Measurements from ENCODE around the gene SLC25A21.

SLC25A21 gene

GRCh38 chr14:36766974-36767373 is 405.4 kb downstream of the SLC25A21 start:
- Histone ChIP-seq H4K5ac (ENCODE audit: low read length) (no peak overlapping the region), H3K4me2 (ENCODE audit: low read length) (no peak overlapping the region), H3K27ac (ENCODE audit: low read depth, low read length) (no peak overlapping the region), H3K4ac (ENCODE audit: low read depth, low read length) (no peak overlapping the region), H3K9ac (ENCODE audit: low read length) (no peak overlapping the region), H3K79me1 (ENCODE audit: low read length) (no peaks in the 10 kb centered on the region), H3K18ac (ENCODE audit: low read length) (no peak overlapping the region), H3K56ac (ENCODE audit: low read length) (no peak overlapping the region), H3K23ac (ENCODE audit: low read length) (no peak overlapping the region), H2BK5ac (ENCODE audit: low read length) (no peak overlapping the region), H3K79me2 (ENCODE audit: control insufficient read depth, insufficient read depth, low read length) (no peaks in the 10 kb centered on the region), H3K27me3 (ENCODE audit: insufficient read depth, low read length, poor library complexity) (no peaks in the 10 kb centered on the region), H3K36me3 (ENCODE audit: control insufficient read depth, insufficient read depth, low read length) (no peaks in the 10 kb centered on the region), H2BK15ac (replicated peaks; ENCODE audit: low read depth) (no peak overlapping the region), H2BK120ac (ENCODE audit: low read depth, low read length) (no peak overlapping the region), H3K4me3 (ENCODE audit: low read length) (no peak overlapping the region), H4K8ac (ENCODE audit: low read depth, low read length) (no peak overlapping the region), H2AK5ac (ENCODE audit: low read length) (no peak overlapping the region), H3K4me1 (ENCODE audit: control insufficient read depth, low read depth, low read length) (peaks cover 17% of the 10 kb centered on the region)
- no peak for DNase-seq
- WGBS (ENCODE audit: extremely low coverage, insufficient coverage, low lambda C conversion rate), result no CpG with 5 or more reads among the region's 2 CpGs

- no peaks in the 10 kb centered on the region for H3K79me1 ChIP-seq (ENCODE audit: low read length)
- H3K56ac ChIP-seq (ENCODE audit: low read length), result no peak overlapping the region
- WGBS (ENCODE audit: extremely low coverage, insufficient coverage, low lambda C conversion rate), result no CpG with 5 or more reads among the region's 6 CpGs
- no peak for DNase-seq
- no peak overlapping the region for H4K5ac ChIP-seq (ENCODE audit: low read length)
- H2AK5ac ChIP-seq (ENCODE audit: low read length), result no peak overlapping the region
- no peaks in the 10 kb centered on the region for H3K36me3 ChIP-seq (ENCODE audit: control insufficient read depth, insufficient read depth, low read length)
- no peak overlapping the region for H3K4me3 ChIP-seq (ENCODE audit: low read length)
- no peaks in the 10 kb centered on the region for H3K4me1 ChIP-seq (ENCODE audit: control insufficient read depth, low read depth, low read length)
- H3K79me2 ChIP-seq (ENCODE audit: control insufficient read depth, insufficient read depth, low read length), result no peaks in the 10 kb centered on the region
- no peak overlapping the region for H2BK120ac ChIP-seq (ENCODE audit: low read depth, low read length)
- no peak overlapping the region for H2BK5ac ChIP-seq (ENCODE audit: low read length)
- H3K27ac ChIP-seq (ENCODE audit: low read depth, low read length), result no peak overlapping the region
- H3K27me3 ChIP-seq (ENCODE audit: insufficient read depth, low read length, poor library complexity), result no peaks in the 10 kb centered on the region
- no peak overlapping the region for H3K18ac ChIP-seq (ENCODE audit: low read length)
- no peak overlapping the region for H3K9ac ChIP-seq (ENCODE audit: low read length)
- no peak overlapping the region for H2BK15ac ChIP-seq (replicated peaks; ENCODE audit: low read depth)
- H3K4me2 ChIP-seq (ENCODE audit: low read length), result no peak overlapping the region
- no peak overlapping the region for H4K8ac ChIP-seq (ENCODE audit: low read depth, low read length)
- no peak overlapping the region for H3K4ac ChIP-seq (ENCODE audit: low read depth, low read length)
- H3K23ac ChIP-seq (ENCODE audit: low read length), result no peak overlapping the region
These were observed 414.4 kb downstream of the SLC25A21 start for GRCh38 chr14:36757734-36758601.

- H3K4me1 ChIP-seq (ENCODE audit: control insufficient read depth, low read depth, low read length), result no peaks in the 10 kb centered on the region
- H3K56ac ChIP-seq (ENCODE audit: low read length), result no peak overlapping the region
- H3K4me3 ChIP-seq (ENCODE audit: low read length), result no peak overlapping the region
- no peak overlapping the region for H2BK120ac ChIP-seq (ENCODE audit: low read depth, low read length)
- no peak overlapping the region for H3K4ac ChIP-seq (ENCODE audit: low read depth, low read length)
- no peaks in the 10 kb centered on the region for H3K79me1 ChIP-seq (ENCODE audit: low read length)
- H4K5ac ChIP-seq (ENCODE audit: low read length), result no peak overlapping the region
- H4K8ac ChIP-seq (ENCODE audit: low read depth, low read length), result no peak overlapping the region
- no peak overlapping the region for H3K27ac ChIP-seq (ENCODE audit: low read depth, low read length)
- no CpG with 5 or more reads among the region's 12 CpGs for WGBS (ENCODE audit: extremely low coverage, insufficient coverage, low lambda C conversion rate)
- no peaks in the 10 kb centered on the region for H3K79me2 ChIP-seq (ENCODE audit: control insufficient read depth, insufficient read depth, low read length)
- H3K4me2 ChIP-seq (ENCODE audit: low read length), result no peak overlapping the region
- no peak overlapping the region for H2AK5ac ChIP-seq (ENCODE audit: low read length)
- no peak overlapping the region for H3K9ac ChIP-seq (ENCODE audit: low read length)
- no peak overlapping the region for H3K18ac ChIP-seq (ENCODE audit: low read length)
- no peak overlapping the region for H3K23ac ChIP-seq (ENCODE audit: low read length)
- H2BK15ac ChIP-seq (replicated peaks; ENCODE audit: low read depth), result no peak overlapping the region
- no peaks in the 10 kb centered on the region for H3K27me3 ChIP-seq (ENCODE audit: insufficient read depth, low read length, poor library complexity)
- H2BK5ac ChIP-seq (ENCODE audit: low read length), result no peak overlapping the region
- no peak for DNase-seq
- no peaks in the 10 kb centered on the region for H3K36me3 ChIP-seq (ENCODE audit: control insufficient read depth, insufficient read depth, low read length)
These were observed 416.2 kb downstream of the SLC25A21 start for GRCh38 chr14:36756226-36756625.

GRCh38 chr14:36755756-36756155 is 416.6 kb downstream of the SLC25A21 start:
- H3K27me3 ChIP-seq (ENCODE audit: insufficient read depth, low read length, poor library complexity), result no peaks in the 10 kb centered on the region
- no peaks in the 10 kb centered on the region for H3K79me2 ChIP-seq (ENCODE audit: control insufficient read depth, insufficient read depth, low read length)
- H4K5ac ChIP-seq (ENCODE audit: low read length), result no peak overlapping the region
- H3K4me3 ChIP-seq (ENCODE audit: low read length), result no peak overlapping the region
- H2BK5ac ChIP-seq (ENCODE audit: low read length), result no peak overlapping the region
- H3K4me2 ChIP-seq (ENCODE audit: low read length), result no peak overlapping the region
- no peak overlapping the region for H4K8ac ChIP-seq (ENCODE audit: low read depth, low read length)
- no peak overlapping the region for H2BK15ac ChIP-seq (replicated peaks; ENCODE audit: low read depth)
- H3K56ac ChIP-seq (ENCODE audit: low read length), result no peak overlapping the region
- no peak overlapping the region for H3K4ac ChIP-seq (ENCODE audit: low read depth, low read length)
- no peak for DNase-seq
- no peaks in the 10 kb centered on the region for H3K36me3 ChIP-seq (ENCODE audit: control insufficient read depth, insufficient read depth, low read length)
- H3K79me1 ChIP-seq (ENCODE audit: low read length), result no peaks in the 10 kb centered on the region
- no peak overlapping the region for H3K27ac ChIP-seq (ENCODE audit: low read depth, low read length)
- H3K9ac ChIP-seq (ENCODE audit: low read length), result no peak overlapping the region
- H3K18ac ChIP-seq (ENCODE audit: low read length), result no peak overlapping the region
- no peak overlapping the region for H3K23ac ChIP-seq (ENCODE audit: low read length)
- H3K4me1 ChIP-seq (ENCODE audit: control insufficient read depth, low read depth, low read length), result no peaks in the 10 kb centered on the region
- no peak overlapping the region for H2AK5ac ChIP-seq (ENCODE audit: low read length)
- H2BK120ac ChIP-seq (ENCODE audit: low read depth, low read length), result no peak overlapping the region

GRCh38 chr14:36751920-36752319 is 420.5 kb downstream of the SLC25A21 start:
- Histone ChIP-seq H3K23ac (ENCODE audit: low read length) (no peak overlapping the region), H3K56ac (ENCODE audit: low read length) (no peak overlapping the region), H3K4me2 (ENCODE audit: low read length) (no peak overlapping the region), H3K36me3 (ENCODE audit: control insufficient read depth, insufficient read depth, low read length) (no peaks in the 10 kb centered on the region), H2BK120ac (ENCODE audit: low read depth, low read length) (no peak overlapping the region), H3K18ac (ENCODE audit: low read length) (no peak overlapping the region), H3K27ac (ENCODE audit: low read depth, low read length) (no peak overlapping the region), H3K4me3 (ENCODE audit: low read length) (no peak overlapping the region), H3K4me1 (ENCODE audit: control insufficient read depth, low read depth, low read length) (peaks cover 2% of the 10 kb centered on the region), H3K9ac (ENCODE audit: low read length) (no peak overlapping the region), H2AK5ac (ENCODE audit: low read length) (no peak overlapping the region), H3K79me2 (ENCODE audit: control insufficient read depth, insufficient read depth, low read length) (no peaks in the 10 kb centered on the region), H3K4ac (ENCODE audit: low read depth, low read length) (no peak overlapping the region), H2BK5ac (ENCODE audit: low read length) (no peak overlapping the region), H3K27me3 (ENCODE audit: insufficient read depth, low read length, poor library complexity) (no peaks in the 10 kb centered on the region), H4K5ac (ENCODE audit: low read length) (no peak overlapping the region), H3K79me1 (ENCODE audit: low read length) (no peaks in the 10 kb centered on the region), H2BK15ac (replicated peaks; ENCODE audit: low read depth) (no peak overlapping the region), H4K8ac (ENCODE audit: low read depth, low read length) (no peak overlapping the region)
- no peak for DNase-seq
- no CpG with 5 or more reads among the region's 3 CpGs for WGBS (ENCODE audit: extremely low coverage, insufficient coverage, low lambda C conversion rate)

- Histone ChIP-seq H2BK15ac (replicated peaks; ENCODE audit: low read depth) (no peak overlapping the region), H3K79me2 (ENCODE audit: control insufficient read depth, insufficient read depth, low read length) (no peaks in the 10 kb centered on the region), H3K4ac (ENCODE audit: low read depth, low read length) (no peak overlapping the region), H3K9ac (ENCODE audit: low read length) (no peak overlapping the region), H4K5ac (ENCODE audit: low read length) (no peak overlapping the region), H3K4me3 (ENCODE audit: low read length) (no peak overlapping the region), H3K56ac (ENCODE audit: low read length) (no peak overlapping the region), H3K27ac (ENCODE audit: low read depth, low read length) (no peak overlapping the region), H4K8ac (ENCODE audit: low read depth, low read length) (no peak overlapping the region), H2BK5ac (ENCODE audit: low read length) (no peak overlapping the region), H2BK120ac (ENCODE audit: low read depth, low read length) (no peak overlapping the region), H3K27me3 (ENCODE audit: insufficient read depth, low read length, poor library complexity) (no peaks in the 10 kb centered on the region), H3K4me1 (ENCODE audit: control insufficient read depth, low read depth, low read length) (peaks cover 2% of the 10 kb centered on the region), H3K36me3 (ENCODE audit: control insufficient read depth, insufficient read depth, low read length) (no peaks in the 10 kb centered on the region), H3K4me2 (ENCODE audit: low read length) (no peak overlapping the region), H3K23ac (ENCODE audit: low read length) (no peak overlapping the region), H2AK5ac (ENCODE audit: low read length) (no peak overlapping the region), H3K18ac (ENCODE audit: low read length) (no peak overlapping the region), H3K79me1 (ENCODE audit: low read length) (no peaks in the 10 kb centered on the region)
- no peak for DNase-seq
These were observed 421.3 kb downstream of the SLC25A21 start for GRCh38 chr14:36751106-36751505.
